Fibroblast of the conjunctiva (primary cell): ENCODE measurements around the gene NOM1.
"Not testable (repeated sequence)": the region's sequence is repeated elsewhere in the genome, so short reads cannot be mapped to it uniquely, and the experiment has no call there.

Experiments used
- DNase-seq: peaks from one replicate; pipeline ENCODE4 v3.0.0-alpha.2; 2010; ENCODE audit warnings: low read depth

NOM1 gene

GRCh38 chr7:156949541-156950380 is at the start of gene NOM1:
NOM1 (plus strand) TSS chr7:156949712; CDS start chr7:156949738, 26 bp downstream.
- peak; percentile 38 for DNase-seq

GRCh38 chr7:156900093-156900492 is 49.4 kb upstream of the NOM1 start:
- not testable (repeated sequence) for DNase-seq

- DNase-seq = peak; percentile 38
These were observed 46.1 kb upstream of the NOM1 start for GRCh38 chr7:156903232-156903909.

GRCh38 chr7:156906200-156906649 is 43.3 kb upstream of the NOM1 start:
- no peak for DNase-seq

GRCh38 chr7:156907656-156908055 is 41.9 kb upstream of the NOM1 start:
- DNase-seq = peak; percentile 49

GRCh38 chr7:156909574-156910252 is 39.8 kb upstream of the NOM1 start:
- not testable (repeated sequence) for DNase-seq

- no peak for DNase-seq
These were observed 30.9 kb upstream of the NOM1 start for GRCh38 chr7:156918635-156919034.

- no peak for DNase-seq
These were observed 30.3 kb upstream of the NOM1 start for GRCh38 chr7:156919132-156919713.

- DNase-seq = no peak
These were observed 29.4 kb upstream of the NOM1 start for GRCh38 chr7:156920076-156920475.

- not testable (repeated sequence) for DNase-seq
These were observed 28.8 kb upstream of the NOM1 start for GRCh38 chr7:156920487-156921373.

- not testable (repeated sequence) for DNase-seq
These were observed 27.2 kb upstream of the NOM1 start for GRCh38 chr7:156922304-156922703.

GRCh38 chr7:156925821-156926220 is 23.7 kb upstream of the NOM1 start:
- not testable (repeated sequence) for DNase-seq

- DNase-seq = no peak
These were observed 21.7 kb upstream of the NOM1 start for GRCh38 chr7:156927571-156928405.

GRCh38 chr7:156928406-156928747 is 21.1 kb upstream of the NOM1 start:
- no peak for DNase-seq

GRCh38 chr7:156929789-156930539 is 19.5 kb upstream of the NOM1 start:
- no peak for DNase-seq

GRCh38 chr7:156932006-156932405 is 17.5 kb upstream of the NOM1 start:
- DNase-seq = no peak

- no peak for DNase-seq
These were observed 14.3 kb upstream of the NOM1 start for GRCh38 chr7:156935250-156935649.

GRCh38 chr7:156936766-156937165 is 12.7 kb upstream of the NOM1 start:
- not testable (repeated sequence) for DNase-seq

GRCh38 chr7:156940421-156941122 is 8.9 kb upstream of the NOM1 start:
- no peak for DNase-seq
